Measurements from ENCODE around the gene HIGD1A.
"Not testable (repeated sequence)": the region's sequence is repeated elsewhere in the genome, so short reads cannot be mapped to it uniquely, and the experiment has no call there.

The HIGD1A gene

DNA sequence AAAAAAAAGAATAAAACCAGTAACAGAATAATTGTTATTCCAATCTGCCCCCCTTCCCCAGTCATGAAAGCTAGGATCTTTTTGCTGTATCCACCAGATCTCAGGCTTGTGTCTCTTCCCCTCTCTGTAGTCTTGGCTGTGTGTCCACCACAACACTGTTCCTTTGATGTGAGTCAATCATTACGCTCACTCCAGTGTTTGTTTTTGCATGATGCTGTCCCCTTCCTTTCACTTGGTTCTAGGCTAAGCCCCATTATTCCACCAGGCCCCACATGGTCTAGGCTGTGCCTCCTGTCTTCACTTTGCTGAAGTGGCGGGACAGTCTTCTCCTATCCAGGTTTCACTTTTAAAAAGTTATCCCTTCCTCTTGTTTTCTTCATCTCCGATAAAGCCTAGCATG, 18.5 kb upstream of the HIGD1A start:
- DNase-seq (ENCODE audit: low read depth), result peak; percentile 73
- H3K4me3 ChIP-seq (ENCODE audit: low read length), result no peak overlapping the region
- TF ChIP-seq CTCF (IDR thresholded peaks at IDR 0.05; ENCODE audit: insufficient read depth, low read depth, low read length, missing control alignments), result no peak

DNA sequence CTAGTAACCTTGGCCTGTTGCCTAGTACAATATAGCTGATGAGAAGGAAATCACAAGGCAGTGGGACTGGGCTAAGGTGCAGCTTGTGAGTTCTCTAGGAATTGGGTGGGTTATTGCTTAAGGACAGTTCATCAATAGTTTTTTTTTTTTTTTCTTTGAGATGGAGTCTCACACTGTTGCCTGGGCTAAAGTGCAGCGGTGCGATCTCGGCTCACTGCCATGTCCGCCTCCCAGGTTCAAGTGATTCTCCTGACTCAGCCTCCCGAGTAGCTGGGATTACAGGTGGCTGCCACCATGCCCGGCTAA, 16.4 kb upstream of the HIGD1A start:
- H3K4me3 ChIP-seq (ENCODE audit: low read length), result no peak overlapping the region
- TF ChIP-seq CTCF (IDR thresholded peaks at IDR 0.05; ENCODE audit: insufficient read depth, low read depth, low read length, missing control alignments), result no peak
- DNase-seq (ENCODE audit: low read depth), result no peak

DNA sequence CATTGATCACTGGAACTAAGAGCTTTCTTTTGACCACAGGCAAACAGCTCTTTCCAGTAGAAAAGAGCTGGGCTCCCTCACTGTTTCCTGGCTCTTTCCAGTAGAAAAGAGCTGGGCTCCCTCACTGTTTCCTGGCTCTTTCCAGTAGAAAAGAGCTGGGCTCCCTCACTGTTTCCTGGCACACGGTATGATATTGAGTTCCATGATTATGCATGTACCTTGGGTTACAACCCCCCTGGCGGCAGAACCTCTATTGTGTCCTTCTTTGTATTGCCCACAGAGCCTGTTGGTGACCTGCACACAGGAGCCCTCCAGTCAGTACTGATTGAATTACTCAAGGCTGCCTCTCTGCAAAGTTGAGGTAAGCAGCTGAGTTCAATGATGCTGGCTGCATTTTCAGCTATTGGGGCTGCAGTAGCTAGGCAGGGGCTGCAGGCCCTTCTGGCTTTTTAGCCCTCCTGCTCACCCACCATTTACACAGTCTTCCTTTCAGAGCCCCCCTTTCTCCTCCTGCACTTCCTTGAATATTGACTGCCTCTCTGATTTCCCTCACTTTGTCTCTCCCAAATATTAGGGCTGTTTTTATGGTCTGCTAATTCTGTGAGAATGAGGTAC, 15.2 kb upstream of the HIGD1A start:
- peak; percentile 41 for DNase-seq (ENCODE audit: low read depth)
- peak; percentile 19 for TF ChIP-seq CTCF (IDR thresholded peaks at IDR 0.05; ENCODE audit: insufficient read depth, low read depth, low read length, missing control alignments)
- no peak overlapping the region for H3K4me3 ChIP-seq (ENCODE audit: low read length)

DNA sequence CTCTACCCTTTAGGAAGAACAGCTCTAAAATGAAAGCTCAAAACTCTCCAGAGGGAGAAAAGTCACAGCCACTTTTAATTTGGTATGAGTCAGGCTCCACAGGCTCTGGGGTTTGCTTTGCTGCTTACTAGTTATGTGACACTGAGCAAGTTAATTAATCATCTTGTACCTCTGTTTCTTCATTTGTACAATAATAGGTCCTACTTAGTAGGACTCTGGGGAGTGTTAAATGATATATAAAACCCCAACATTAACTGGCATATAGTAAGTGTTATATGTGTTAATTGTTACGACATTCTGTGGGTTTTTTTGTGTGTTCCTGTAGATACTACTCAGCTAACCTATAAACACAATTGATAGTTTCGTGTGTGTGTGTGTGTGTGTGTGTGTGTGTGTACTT, 11.5 kb upstream of the HIGD1A start:
- DNase-seq (ENCODE audit: low read depth), result peak; percentile 49
- no peak overlapping the region for H3K4me3 ChIP-seq (ENCODE audit: low read length)
- TF ChIP-seq CTCF (IDR thresholded peaks at IDR 0.05; ENCODE audit: insufficient read depth, low read depth, low read length, missing control alignments), result no peak

DNA sequence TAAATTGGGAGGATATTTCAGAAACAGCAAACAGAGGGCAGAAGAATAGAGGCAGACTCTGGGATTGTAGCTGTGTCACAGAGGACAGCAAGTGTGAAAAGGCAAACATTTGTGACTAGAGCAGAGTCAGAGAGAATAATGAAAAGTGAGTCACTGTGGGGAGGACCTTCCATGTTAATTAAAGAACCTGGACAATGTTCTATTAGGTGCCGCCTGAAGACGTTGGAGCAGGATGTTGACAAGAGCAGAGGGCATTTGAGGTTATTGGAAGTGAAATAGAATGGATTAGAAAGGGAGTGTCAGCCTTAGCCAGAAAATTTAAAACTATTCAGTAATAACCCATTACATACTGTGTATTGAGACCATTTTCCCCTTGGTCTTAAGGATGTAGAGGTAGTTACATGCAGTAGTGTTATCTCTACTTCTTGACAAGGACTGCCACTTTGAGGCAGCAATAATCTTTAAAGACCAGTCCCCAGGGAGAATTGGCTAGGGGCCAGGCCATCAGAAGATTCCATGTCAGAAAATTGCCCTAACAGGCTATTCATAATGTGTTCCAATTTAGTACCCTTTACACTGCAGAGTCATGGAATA, 10.7 kb upstream of the HIGD1A start:
- DNase-seq (ENCODE audit: low read depth), result peak; percentile 62
- TF ChIP-seq CTCF (IDR thresholded peaks at IDR 0.05; ENCODE audit: insufficient read depth, low read depth, low read length, missing control alignments), result no peak
- no peak overlapping the region for H3K4me3 ChIP-seq (ENCODE audit: low read length)

- no peak for DNase-seq (ENCODE audit: low read depth)
- no peak overlapping the region for H3K4me3 ChIP-seq (ENCODE audit: low read length)
- TF ChIP-seq CTCF (IDR thresholded peaks at IDR 0.05; ENCODE audit: insufficient read depth, low read depth, low read length, missing control alignments), result no peak
Observed at GRCh38 chr3:42814246-42814645, 10.0 kb upstream of the HIGD1A start.

- DNase-seq (ENCODE audit: low read depth); H3K4me3 ChIP-seq (ENCODE audit: low read length): not testable (repeated sequence)
Observed at GRCh38 chr3:42811118-42811883, 7.0 kb upstream of the HIGD1A start.

DNA sequence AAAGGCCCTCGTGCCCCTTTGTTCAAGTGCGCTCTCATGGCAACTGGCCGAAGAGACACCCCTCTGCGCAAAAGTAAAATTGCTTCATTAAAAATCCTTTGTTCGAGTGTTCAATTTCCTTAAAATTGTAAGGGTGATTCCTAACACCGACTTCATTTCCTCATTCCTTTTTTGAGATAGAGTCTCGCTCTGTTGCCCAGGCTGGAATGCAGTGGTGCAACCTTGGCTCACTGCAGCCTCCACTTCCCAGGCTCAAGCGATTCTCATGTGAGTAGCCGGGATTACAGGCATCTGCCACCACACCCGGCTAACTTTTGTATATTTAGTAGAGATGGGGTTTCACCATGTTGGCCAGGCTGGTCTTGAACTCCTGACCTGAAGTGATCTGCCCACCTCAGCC, 6.4 kb upstream of the HIGD1A start:
- not testable (repeated sequence) for H3K4me3 ChIP-seq (ENCODE audit: low read length)
- peak; percentile 17 for DNase-seq (ENCODE audit: low read depth)

Data from epithelial cell of esophagus (primary cell).